GM19463 (cell line): Measurements from ENCODE around the gene HIVEP3.

ENCODE experiments used
- ATAC-seq: cut with Tn5 transposase; IDR thresholded peaks from one replicate; pipeline ENCODE4 v1.9.1; 2021; ENCODE audit warnings: mild to moderate bottlenecking, moderate library complexity; ENCODE audit not compliant: unreplicated experiment

HIVEP3 gene

DNA sequence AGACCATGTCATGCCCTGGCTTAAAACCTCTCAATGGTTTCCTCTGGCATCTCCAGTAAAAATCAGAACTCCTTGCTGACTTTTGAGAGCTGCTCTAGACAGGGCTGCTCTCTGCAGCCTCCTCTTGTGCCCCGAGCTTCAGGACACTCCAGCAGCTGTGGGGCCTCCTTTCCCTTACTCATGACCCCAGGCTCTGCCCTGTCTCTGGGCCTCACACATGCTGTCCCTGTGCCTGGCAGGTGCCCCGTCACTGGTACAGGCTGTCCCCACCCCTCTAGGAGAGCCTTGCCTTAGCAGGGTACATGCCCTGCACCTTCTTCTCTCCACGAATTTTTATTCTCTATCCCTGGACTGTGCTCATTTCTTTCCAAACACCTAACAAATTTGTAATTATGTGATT lies 43.2 kb downstream of the HIVEP3 start:
- ATAC-seq = no peak

DNA sequence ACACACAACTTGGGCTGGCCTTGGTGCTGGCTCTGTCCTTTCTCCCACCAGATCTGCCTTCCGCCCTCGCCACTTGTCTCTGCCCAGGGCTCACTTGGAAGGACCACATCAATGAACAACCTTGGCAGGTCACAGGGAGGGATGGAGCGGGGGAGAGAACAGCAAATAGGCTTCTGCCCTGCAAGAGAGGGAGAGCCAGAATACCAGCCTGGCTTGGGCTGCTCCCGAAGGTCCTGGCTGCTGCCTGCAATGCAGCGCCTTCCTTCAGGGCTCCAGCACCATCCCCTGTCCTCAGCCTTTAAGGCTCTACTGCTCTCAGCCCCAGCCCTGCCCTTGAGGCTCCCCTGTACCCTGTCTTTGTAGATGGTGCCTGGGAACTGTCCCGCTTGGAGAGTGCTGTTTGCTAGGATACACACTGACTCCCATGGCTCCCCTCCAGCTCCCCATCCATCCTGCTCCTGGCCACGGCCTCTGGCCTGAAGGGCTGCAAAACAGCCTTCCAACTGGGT lies 43.8 kb downstream of the HIVEP3 start:
- no peak for ATAC-seq

DNA sequence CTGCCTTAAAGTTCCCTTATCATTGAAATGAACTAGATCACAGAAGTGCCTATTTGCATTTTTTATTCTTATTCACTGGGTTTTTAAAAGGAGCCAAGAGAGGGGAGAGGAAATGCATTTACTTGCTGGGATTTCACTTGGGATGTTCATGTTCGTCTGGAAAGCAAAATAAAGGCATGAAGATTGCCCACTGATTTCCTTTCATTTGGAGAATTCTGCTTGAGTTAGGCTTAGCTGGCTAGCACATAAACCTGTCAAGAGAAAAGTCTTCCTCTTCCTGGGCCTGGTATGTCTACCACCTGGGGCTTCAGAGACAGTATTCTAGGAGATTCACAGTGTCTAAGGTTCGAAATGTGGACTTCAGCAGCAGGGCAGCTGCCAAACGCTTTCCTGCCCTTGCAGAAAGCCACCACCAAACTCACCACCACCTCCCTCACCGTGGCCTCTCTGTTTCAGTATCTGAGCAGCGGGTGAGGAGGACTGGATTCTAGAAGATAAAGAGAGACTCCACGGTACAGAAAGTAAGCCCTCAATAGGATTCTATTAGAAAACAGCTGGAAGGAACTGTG lies 44.5 kb downstream of the HIVEP3 start:
- ATAC-seq = no peak

DNA sequence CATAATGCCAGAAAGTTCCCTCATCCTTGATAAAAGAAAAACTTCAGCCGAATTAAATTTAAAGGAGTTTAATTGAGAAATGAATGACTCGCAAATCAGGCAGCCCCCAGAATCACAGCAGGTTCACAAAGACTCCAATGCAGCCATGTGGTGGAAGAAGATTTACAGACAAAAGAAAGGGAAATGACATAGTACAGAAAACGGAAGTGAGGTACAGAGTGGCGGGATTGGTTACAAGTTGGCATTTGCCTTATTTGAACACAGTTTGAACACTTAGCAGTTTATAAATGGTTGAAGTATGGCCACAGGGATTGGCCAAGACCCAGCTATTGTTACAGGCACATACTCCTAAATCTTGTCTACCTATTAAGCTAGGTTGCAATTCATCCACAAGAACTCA lies 46.6 kb downstream of the HIVEP3 start:
- no peak for ATAC-seq

DNA sequence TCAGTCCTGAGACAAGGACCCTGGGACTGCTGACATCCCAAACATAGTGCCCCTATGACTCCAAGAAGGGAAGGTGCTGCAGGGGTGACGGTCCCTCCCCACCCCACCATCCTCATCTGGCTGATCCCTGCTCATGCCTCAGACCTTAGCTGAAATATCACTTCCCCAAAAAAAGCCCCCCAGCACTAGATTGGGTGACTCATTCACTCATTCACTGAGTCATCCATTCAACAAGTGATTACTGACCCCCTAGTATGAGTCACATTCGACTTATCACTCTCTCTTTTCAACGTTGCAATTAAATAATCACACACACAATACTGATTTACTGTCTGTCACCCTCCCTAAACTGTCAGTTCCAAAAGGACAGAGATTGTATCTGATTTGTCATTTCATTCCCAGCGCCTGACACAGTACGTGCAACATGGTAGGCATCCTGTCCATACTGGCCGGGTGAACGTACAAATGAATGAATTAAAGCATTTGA lies 48.6 kb downstream of the HIVEP3 start:
- peak; percentile 39 for ATAC-seq

DNA sequence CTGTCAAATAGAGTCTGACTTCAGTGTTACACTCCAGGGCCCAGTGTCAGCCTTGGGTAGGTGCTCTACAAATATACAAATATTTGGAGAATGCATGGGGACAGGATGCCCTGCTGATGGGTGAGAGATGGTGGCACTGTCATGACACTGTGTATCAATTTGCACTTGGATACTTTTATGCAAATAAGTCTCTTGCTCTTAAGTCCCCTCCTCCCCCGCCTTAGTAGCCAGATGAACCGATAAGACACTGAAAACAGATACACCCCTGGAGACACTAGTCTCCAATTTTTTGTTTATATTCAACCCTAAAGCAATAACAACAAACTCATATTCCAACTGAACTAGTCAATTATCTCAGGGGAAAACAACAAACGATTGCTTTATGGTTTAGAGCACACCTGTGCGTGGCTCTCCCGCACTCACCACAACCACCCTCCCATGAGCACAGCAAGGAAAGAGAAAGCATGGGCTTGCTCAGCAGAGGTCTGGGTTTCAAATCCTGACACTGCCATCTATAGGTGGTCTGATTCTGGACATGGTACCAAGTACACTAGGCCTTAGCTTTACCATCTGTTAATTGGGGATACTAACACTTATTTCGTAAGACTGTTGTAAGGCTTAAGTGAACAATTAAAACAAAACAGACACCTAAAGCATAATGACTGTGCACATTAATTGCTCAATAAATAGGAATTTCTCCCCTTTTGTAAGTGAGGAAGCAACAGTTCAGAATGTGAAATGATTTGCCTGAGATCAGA lies 50.3 kb downstream of the HIVEP3 start:
- peak; percentile 78 for ATAC-seq

DNA sequence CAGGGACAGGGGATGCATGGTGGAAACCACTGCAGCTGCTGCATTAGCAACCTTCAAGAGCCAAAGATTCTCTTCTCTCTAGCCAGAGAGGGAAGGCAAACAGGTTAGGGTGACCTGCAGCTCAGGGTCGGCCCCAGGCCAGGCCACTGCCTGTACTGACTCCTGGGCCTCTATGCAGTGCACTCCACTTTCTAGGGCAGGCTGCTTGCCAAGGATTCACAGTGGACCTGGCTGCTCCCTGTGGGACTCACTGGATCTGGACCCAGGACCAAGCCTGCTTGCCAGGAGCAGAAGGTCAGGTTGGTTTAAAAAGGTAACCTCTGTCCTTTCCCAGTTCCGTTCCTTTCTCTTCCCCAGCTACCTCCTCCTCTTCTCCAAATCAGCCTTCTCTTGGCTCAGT lies 52.4 kb downstream of the HIVEP3 start:
- ATAC-seq = no peak

DNA sequence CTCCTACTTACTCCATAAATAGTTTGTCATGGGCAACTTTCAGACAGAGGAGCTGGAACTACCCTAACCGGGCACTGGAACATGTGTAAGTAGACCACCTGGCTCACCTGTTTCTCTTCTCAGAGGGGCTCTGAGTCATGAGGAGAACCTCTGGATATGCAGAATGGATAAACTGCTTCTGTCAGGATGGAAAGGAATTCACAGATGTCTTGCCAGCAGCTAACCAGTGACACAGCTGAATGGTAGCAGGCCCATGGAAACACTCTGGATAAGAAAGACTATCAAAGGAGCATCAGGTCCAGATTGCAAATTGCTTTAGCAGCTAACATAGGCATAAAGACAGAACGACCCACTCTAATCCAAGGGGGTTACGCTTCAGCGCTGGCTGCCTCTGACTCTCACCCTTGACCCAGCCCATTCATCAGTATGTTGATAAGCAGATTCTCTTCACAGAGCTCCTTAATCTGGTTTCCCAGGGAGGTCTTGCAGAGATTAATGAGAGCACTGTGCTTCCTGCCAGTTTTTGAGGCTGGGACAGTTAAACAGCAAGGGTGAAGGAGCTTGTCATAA lies 54.2 kb downstream of the HIVEP3 start:
- no peak for ATAC-seq

DNA sequence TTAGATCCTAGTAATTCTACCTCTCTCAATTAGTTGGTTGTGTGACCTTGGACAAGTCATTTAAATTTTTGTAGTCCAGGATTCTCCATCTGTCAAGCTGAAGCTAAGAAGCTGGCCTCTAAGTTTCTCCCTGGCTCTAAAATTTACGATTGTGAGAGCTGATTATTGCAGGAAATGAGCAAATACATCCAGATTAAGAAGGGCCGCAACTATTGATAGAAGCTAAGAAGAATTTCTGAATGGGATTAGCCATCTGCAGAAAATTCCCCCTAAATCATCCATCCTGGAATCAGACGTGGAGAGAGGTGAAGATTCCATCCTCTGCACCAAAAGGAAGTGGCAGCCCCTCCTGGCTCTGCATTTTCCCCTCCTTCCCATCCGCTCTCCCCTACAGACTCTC lies 55.0 kb downstream of the HIVEP3 start:
- ATAC-seq = no peak

DNA sequence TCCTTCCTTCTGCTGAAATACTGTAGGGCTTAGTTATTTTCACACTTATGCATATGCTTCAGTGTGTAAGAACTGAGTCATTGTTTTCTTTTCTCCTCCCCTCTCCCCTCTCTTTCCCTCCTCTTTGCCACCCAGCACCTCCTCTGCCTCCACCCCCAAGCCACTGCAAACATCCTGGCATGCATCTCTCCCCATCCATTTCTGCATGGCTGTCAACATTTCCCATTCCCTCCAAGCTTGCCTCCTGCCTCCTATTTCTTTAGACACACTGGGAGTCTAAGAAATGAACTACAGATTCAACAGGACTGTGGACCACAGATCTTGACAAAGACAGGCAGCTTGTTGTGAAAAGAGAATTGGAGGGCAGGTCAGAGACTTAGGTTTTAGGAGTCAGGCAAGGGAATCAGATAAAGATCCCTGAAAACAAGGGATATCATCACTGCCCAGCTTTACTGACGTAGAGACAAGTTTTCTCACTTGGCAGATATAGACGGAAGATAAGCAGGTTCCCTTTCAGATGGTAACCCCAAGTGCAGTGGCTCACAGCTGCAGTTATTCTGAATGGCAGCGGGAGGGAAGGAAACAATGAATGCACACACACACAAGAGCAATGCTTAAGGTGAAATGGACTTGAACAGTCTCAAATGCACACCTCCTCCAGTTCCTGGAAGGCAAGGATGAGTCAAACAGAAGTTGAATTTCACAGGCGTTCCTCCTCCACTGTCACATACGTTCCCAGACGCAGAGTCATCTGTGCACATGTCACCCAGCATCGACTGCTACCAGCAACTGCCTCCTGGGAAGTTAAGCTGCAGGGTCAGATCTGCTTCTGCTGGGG lies 56.1 kb downstream of the HIVEP3 start:
- ATAC-seq = no peak

DNA sequence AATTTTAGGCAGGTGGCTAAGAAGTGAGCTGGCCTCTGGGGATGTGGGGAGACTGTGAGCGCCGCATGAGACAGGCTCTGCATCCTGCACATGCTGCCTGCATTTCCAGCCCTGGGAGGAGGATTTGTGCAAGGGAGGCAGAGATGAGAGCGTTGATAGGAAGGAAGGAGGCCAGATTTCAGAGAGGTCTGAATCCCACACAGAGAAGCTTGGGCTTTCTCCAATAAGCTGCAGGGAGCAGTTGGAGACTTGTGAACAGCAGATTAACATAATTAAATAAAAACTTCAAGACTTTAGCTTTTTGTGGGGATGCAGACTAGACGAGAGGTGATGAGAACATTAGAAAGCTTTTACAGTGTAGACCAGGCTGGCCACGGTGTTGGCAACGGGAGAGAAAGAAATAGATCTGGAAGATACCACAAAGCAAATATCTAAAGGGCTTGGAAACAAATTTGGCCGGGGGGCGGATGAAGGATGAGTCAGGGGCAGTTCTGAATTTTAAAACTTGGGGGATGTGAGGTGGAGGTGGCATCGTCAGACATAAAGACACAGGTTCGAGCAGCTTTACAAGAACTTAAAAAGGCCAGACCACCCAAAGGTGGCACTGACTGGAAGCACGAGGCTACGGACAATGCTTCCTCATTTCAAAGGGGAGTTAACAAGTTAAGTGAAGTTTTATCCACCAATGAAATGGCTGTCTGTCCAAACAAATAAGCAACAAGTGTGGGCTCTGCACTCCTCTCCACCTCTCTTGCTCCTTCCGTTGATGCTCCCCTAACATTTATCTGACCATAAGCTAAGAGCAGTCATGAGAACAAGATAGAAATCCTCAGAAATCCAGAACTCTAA lies 57.0 kb downstream of the HIVEP3 start:
- no peak for ATAC-seq

DNA sequence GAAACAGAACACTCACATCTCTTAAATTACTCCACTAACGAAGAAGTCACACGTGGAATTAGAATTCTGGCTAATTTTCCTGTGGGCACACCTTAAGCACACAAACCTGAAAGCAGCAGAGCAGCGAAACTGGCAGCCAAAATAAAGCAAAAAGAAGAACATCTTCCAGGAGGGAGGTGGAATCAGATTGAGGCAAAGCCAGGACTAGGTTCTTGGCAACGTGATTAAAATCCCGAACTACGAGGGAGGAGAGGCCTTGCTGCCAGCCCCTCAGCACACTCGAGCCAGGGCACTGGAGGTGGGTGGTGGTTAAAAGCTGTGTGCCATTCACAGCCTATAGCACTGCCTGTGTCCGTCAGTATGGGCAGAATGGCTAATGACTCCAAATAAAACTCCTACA lies 58.0 kb downstream of the HIVEP3 start:
- ATAC-seq = no peak

DNA sequence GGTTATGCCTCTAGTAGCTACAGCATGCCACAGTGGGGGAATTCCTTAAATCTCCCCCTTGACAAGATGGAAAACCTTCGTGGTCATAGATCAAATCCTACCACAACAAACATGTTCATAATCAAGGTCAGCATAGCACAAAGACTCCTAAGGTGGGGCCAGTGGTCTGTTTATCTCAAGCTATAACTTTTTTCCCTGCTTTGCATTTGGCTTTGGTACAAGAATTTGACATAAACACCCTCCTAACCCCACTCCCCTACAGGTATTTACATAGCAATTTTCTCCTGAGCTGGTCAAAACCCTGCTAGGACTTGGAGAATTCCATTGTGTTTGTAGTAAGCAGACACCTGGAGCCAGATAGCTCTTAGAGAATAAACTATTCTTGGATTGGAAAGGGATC lies 58.5 kb downstream of the HIVEP3 start:
- ATAC-seq = no peak

DNA sequence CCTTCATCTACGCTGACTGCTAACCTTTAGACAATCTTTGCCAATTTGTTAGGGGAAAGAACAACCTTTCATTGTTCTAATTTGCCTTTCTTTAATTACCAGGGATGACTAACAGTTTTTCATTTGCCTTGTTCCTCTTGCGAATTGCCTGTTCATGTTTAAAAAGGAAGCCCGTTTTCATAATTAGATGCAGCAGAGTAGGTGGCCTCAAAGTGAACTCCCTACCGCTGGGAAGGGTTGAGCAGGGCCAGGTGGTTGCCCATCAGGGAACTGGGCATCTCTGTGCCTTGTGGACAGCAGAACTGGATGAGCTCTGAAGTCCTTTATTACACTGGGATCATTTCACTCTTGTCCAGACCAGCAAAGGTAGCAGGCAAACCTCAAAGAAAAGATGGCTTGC lies 59.0 kb downstream of the HIVEP3 start:
- no peak for ATAC-seq

DNA sequence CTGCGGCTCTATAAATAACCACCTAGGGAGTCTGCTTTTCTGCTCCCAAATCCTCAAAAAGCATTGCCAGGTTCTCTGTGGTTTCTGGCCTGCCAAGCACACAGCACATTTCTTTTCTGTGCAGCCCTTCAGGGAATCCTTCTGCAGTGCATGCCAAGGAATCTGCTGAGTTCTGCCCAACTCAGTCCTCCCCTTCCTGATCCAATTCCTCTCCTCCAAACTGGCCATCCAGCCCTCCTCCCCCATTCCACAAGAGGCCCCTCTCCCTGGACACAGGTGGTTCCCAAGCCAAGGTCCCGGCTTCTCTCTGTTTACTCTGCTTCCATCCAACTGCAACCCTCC lies 61.8 kb downstream of the HIVEP3 start:
- no peak for ATAC-seq

DNA sequence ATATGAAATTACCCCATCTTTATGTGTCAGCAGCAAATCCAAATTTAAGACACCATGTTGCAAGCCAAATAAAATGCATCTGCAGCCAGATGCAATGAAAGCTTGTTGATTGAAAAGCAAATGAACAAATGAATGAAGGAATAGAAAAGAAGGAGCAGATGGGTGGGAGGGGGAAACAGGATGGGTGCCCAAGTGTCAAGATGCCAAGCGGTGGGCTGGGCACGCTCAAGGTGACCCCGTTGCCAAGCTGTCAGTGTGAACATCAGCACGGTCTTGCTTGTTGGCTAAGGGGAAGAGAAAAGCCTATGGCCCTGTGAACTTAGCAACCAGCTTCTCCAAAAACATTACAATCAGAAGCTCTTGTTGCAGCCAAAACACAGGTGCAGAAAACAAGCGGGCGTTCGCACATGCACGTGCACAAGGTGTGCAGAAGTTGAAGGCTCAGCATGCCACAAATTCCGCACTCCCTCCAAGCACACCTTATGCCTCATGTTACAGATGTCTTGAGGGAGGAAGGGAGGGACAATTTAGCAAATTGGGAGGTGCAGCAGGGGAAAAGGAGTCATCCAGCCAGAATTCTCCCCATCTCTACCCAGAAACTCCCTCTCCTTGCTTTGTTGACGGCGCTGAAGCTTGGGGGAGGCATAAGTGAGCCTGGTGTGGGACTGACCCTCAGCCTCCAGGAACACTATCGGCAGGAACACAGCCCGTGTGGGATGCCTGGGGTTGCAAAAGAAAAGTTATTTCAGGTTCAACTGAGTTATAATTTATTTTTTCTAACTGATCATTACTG lies 62.4 kb downstream of the HIVEP3 start:
- ATAC-seq = no peak

DNA sequence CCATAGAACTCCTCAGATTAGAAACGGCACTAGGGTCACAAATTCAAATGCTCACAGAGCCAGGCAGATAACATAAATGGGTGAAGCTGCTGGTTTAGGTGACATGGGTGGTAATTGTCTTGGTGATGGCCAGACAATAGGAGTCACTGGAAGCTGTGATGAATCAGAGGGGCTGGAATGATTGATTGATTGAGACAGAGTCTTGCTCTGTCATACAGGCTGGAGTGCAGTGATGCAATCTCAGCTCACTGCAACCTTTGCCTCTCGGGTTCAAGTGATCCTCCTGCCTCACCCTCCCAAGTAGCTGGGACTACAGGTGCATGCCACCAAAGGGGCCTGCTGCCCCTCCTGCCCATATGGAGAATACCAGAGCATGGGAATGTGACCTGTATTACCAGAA lies 63.0 kb downstream of the HIVEP3 start:
- no peak for ATAC-seq

DNA sequence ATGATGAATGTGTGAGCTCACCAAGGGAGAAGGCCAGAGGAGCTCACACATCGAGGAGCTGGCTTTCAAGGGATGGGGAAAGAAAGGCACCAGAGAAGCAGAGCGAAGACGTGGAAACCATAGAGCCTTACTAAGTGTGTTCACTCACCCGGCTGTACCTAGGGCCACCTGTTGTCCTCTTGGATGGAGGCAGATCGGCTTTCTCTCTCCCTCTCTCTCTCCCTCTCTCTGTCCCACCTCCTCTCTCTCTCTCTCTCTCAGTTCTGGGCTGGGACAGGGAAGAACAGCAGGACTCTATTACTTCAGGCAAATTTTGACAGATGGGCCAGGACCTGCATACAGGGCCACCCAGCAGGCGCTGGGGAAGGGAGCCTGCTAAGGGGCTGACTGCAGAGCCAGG lies 64.8 kb downstream of the HIVEP3 start:
- no peak for ATAC-seq

DNA sequence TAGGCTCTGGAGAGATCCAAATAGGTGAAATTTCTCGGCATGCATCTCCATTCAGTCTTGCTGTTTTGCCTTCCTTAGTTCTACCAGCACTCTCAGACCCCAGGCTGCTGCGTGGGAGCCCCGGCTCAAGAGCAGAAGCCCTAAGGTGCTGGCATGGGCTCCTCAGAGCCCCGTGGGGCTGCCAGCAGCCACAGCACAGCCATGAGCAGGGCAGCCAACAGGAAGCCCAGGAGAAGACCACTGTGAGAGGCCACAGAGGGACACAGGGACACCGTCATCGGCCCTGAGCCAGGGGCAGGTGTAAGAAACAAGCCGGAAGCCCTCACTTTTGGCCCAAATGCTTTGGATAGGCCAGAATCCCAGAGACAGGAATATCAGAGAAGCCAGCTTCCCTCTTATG lies 66.6 kb downstream of the HIVEP3 start:
- no peak for ATAC-seq

DNA sequence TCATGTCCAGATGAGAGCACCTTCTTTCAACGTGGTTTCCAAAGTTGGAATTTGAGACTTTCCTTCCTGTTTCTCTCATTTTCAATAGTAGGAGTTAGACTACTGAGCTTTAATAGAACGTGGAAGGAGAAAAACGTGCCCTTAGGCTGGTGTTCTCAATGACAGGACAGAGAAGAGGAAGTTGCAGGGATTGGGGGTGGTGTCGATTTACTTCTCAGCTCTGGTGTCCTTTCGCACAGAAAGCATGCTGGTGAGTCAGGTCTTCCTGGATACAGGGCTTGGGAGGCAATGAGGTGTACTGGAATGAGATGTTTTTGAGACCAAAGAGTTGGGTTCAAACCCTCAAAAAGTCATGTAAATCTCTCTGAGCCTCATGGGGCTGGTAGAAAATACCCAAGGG lies 67.1 kb downstream of the HIVEP3 start:
- ATAC-seq = no peak
